ENCODE results near the gene VRK3.
"Not testable (repeated sequence)": the region's sequence is repeated elsewhere in the genome, so short reads cannot be mapped to it uniquely, and the experiment has no call there.

VRK3 gene

DNA sequence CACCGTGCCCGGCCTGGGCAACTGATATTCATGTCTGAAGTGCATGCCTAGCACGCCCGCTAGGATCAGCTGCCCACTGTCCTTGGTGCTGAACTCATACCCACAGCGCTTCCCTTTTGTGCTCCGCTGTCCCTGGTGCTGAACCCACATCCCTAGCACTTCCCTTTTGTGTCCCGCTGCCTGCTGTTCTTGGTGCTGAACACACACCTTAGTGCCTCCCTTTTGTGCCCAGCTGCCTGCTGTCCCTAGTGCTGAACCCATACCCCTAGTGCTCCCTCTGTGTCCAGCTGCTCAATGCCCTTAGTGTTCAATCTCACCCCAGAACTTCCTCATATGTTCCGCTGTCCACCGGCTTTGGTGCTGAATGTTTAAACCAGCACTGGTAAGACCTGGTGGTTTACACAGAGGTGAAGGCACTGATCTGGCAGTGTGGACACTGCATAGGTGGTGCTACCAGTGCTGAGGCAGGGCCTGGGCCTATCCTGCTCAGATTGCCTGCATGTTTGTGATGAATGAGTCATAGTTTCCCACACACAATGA lies 37.9 kb downstream of the VRK3 start:
- peak; percentile 85 for DNase-seq (ENCODE audit: low spot score)

- no peak for DNase-seq (ENCODE audit: low spot score)
These were observed 38.8 kb downstream of the VRK3 start for GRCh38 chr19:49986354-49986753.

GRCh38 chr19:49985871-49986270 lies 39.3 kb downstream of the VRK3 start:
- DNase-seq (ENCODE audit: low spot score): no peak

DNA sequence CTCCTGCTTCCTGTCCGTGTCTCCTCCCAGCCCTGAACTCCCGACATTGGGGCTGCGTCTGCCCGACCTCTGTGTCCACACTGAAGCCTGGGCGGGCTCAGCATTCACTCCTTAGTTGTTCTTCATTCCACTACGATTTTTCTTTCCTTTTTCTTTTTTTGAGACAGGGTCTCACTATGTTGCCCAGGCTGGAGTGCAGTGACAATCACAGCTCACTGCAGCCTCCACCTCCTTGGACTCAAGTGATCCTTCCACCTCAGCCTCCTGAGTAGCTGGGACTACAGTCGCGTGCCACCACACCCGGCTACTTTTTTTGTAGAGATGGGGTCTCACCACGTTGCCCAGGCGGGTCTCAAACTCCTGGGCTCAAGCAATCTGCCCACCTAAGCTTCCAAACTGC lies 40.7 kb downstream of the VRK3 start:
- DNase-seq (ENCODE audit: low spot score): no peak

GRCh38 chr19:49983645-49984229 lies 41.4 kb downstream of the VRK3 start:
- DNase-seq (ENCODE audit: low spot score): peak; percentile 66

GRCh38 chr19:49981603-49982593 lies 43.3 kb downstream of the VRK3 start:
- DNase-seq (ENCODE audit: low spot score): no peak

GRCh38 chr19:49978324-49978723 lies 46.8 kb downstream of the VRK3 start:
- DNase-seq (ENCODE audit: low spot score): no peak

DNA sequence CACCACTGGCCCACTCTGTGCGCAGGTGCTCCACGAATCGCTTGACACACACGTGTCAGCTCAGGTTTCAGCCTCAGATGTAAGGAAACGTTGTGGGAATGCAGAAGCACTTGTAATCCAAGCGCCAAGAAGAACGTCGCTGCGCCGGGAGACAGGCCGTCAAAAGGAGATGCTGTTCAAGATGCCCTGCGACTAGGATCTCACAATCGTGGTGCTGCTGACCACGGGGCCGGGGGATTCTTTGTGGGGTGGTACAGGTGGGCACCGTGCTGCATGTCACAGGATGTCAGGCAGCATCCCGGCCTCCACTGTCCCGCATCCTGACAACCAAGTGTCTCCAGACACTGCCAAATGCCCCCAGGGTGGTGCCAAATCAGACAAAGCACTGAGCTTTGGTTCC lies 47.3 kb downstream of the VRK3 start:
- no peak for DNase-seq (ENCODE audit: low spot score)

DNA sequence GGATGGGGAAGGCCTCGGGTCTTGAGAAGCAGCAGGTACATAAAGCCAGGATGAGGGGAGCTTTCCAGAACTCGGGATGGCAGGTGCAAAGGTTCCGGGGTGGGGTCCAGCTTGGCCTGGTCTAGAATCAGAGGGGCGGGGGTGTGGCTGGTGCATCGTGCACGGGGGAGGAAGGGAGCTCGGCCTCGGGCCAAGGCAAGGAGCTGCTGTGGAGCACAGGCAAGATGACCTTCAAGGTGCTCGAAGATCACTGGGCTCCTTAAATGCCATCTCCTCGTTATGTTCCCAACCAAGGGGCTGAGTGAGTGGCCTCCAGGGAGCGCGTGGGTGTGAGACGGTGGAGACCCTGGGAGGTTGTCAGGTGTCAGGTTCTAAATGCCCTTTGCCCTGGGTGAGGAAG lies 48.1 kb downstream of the VRK3 start:
- DNase-seq (ENCODE audit: low spot score): no peak

GRCh38 chr19:49976496-49976895 lies 48.7 kb downstream of the VRK3 start:
- no peak for DNase-seq (ENCODE audit: low spot score)

DNA sequence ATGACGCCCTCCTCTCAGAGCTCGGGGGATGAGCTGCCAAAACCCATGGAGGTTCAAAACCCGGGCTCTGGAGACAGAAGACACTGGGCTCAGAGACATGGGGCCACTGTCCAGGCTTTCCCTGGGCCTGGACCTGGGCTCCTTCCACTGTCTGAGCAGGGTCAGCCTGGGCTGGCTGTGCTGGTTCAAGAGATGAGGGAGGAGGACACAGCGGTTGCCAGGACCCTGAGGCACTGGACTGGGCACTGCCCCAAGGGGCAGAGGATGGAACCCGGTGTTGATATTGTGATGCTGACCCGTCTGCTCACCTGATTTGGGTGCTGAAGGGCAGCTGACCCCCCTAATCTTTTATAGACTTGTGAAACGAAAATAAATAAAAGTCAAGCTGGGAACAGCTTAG lies 50.1 kb downstream of the VRK3 start:
- DNase-seq (ENCODE audit: low spot score): no peak

DNA sequence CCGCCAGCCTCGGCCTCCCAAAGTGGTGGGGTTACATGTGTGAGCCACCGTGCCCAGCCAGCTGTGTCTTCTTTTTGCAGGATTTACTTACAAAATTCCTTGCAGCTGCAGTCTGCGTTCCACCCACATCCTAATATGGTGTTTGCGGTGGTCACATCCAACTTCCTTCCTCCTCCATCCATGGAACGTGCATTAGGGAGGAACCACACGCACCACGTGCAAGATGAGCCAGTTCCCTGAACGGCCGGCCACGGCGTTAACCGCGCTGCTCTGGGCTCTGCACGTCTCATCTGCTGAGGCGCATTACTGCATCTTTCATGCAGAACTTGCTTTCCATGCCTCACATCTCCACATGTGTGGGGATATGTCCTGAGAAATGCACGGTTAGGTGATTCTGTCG lies 51.2 kb downstream of the VRK3 start:
- no peak for DNase-seq (ENCODE audit: low spot score)

GRCh38 chr19:49972841-49973240 lies 52.3 kb downstream of the VRK3 start:
- no peak for DNase-seq (ENCODE audit: low spot score)

DNA sequence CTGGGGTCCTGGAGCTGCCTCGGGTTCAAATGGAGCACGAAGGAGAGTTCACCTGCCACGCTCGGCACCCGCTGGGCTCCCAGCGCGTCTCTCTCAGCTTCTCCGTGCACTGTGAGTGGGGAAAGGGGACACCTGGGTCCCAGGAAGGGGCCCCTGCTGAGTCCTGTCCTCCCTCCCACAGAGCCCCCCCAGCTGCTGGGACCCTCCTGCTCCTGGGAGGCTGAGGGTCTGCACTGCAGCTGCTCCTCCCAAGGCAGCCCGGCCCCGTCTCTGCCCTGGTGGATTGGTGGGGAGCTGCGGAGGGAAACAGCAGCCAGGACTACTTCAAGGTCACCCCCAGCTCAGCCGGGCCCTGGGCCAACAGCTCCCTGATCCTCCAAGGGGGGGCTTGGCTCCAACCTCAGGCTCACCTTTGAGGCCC lies 53.2 kb downstream of the VRK3 start:
- DNase-seq (ENCODE audit: low spot score): no peak

GRCh38 chr19:49969355-49969754 lies 55.8 kb downstream of the VRK3 start:
- DNase-seq (ENCODE audit: low spot score): not testable (repeated sequence)

GRCh38 chr19:49968279-49968922 lies 56.8 kb downstream of the VRK3 start:
- DNase-seq (ENCODE audit: low spot score): no peak

DNA sequence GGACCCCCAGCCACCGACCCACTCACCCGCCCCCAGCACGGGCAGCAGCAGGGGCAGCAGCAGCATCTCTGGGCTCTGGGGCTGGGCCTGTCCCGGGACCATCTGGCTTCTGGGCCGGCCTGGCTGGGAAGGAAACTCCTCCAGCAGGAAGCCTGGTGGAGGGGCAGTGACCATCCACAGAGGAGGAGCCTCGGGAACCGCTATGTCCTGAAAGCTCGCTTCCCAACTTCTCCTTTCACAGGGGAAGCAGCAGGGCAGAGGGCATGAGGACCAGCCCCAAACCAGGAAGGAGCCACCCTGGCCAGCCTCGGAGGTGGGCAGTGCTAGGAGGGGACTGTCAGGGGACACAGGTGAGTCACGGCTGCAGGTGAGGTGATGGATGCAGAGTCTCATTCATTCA lies 64.2 kb downstream of the VRK3 start, which contains the start of gene SIGLEC11:
SIGLEC11 (minus strand) TSS at position 193 of the 400 bp plus-strand sequence; CDS start at position 102, 91 bp downstream.
- DNase-seq (ENCODE audit: low spot score): not testable (repeated sequence)

GRCh38 chr19:49959892-49960291 lies 65.3 kb downstream of the VRK3 start:
- DNase-seq (ENCODE audit: low spot score): not testable (repeated sequence)

GRCh38 chr19:49958596-49958995 lies 66.6 kb downstream of the VRK3 start:
- not testable (repeated sequence) for DNase-seq (ENCODE audit: low spot score)

- not testable (repeated sequence) for DNase-seq (ENCODE audit: low spot score)
These were observed 67.0 kb downstream of the VRK3 start for GRCh38 chr19:49958144-49958543.

- DNase-seq (ENCODE audit: low spot score): no peak
These were observed 67.8 kb downstream of the VRK3 start for GRCh38 chr19:49957262-49957915.

GRCh38 chr19:49956115-49956495 lies 69.1 kb downstream of the VRK3 start:
- DNase-seq (ENCODE audit: low spot score): no peak

Measured in AG20443 (cell line).